HG03060 (cell line): ENCODE results near the gene PLAAT4.
A peak's percentile ranks its signal among the peaks of the same experiment; 100 is the strongest.
"Not testable (repeated sequence)": the region's sequence is repeated elsewhere in the genome, so short reads cannot be mapped to it uniquely, and the experiment has no call there.

ENCODE experiments used
- ATAC-seq: cut with Tn5 transposase; IDR thresholded peaks from one replicate; pipeline ENCODE4 v1.9.1; 2021; ENCODE audit warnings: low read depth, moderate number of reproducible peaks; ENCODE audit not compliant: unreplicated experiment

Gene PLAAT4

GRCh38 chr11:63510360-63511047 is 26.1 kb upstream of the PLAAT4 start:
- ATAC-seq, result no peak

- ATAC-seq, result no peak
These were observed 25.4 kb upstream of the PLAAT4 start for GRCh38 chr11:63511048-63511748.

GRCh38 chr11:63512816-63513215 is 23.8 kb upstream of the PLAAT4 start:
- no peak for ATAC-seq

GRCh38 chr11:63516109-63516508 is 20.5 kb upstream of the PLAAT4 start:
- ATAC-seq, result no peak

- no peak for ATAC-seq
These were observed 19.5 kb upstream of the PLAAT4 start for GRCh38 chr11:63517156-63517555.

- ATAC-seq, result no peak
These were observed 18.1 kb upstream of the PLAAT4 start for GRCh38 chr11:63518548-63518947.

GRCh38 chr11:63520606-63521170 is 15.9 kb upstream of the PLAAT4 start:
- no peak for ATAC-seq

- no peak for ATAC-seq
These were observed 14.7 kb upstream of the PLAAT4 start for GRCh38 chr11:63521896-63522295.

- no peak for ATAC-seq
These were observed 13.5 kb upstream of the PLAAT4 start for GRCh38 chr11:63523151-63523550.

- ATAC-seq, result no peak
These were observed 8.9 kb upstream of the PLAAT4 start for GRCh38 chr11:63527667-63528066.

- not testable (repeated sequence) for ATAC-seq
These were observed 8.5 kb upstream of the PLAAT4 start for GRCh38 chr11:63528156-63528555.

GRCh38 chr11:63528729-63529278 is 7.8 kb upstream of the PLAAT4 start:
- not testable (repeated sequence) for ATAC-seq

- ATAC-seq, result not testable (repeated sequence)
These were observed 7.2 kb upstream of the PLAAT4 start for GRCh38 chr11:63529373-63529772.

GRCh38 chr11:63530021-63530420 is 6.6 kb upstream of the PLAAT4 start:
- no peak for ATAC-seq

GRCh38 chr11:63531074-63531792 is 5.4 kb upstream of the PLAAT4 start:
- ATAC-seq, result peak; percentile 90

GRCh38 chr11:63532117-63532516 is 4.5 kb upstream of the PLAAT4 start:
- no peak for ATAC-seq

GRCh38 chr11:63532799-63533475 is 3.7 kb upstream of the PLAAT4 start:
- no peak for ATAC-seq

GRCh38 chr11:63534076-63534475 is 2.5 kb upstream of the PLAAT4 start:
- ATAC-seq, result no peak

- no peak for ATAC-seq
These were observed 1.6 kb upstream of the PLAAT4 start for GRCh38 chr11:63534895-63535461.

- ATAC-seq, result no peak
These were observed 874 bp upstream of the PLAAT4 start for GRCh38 chr11:63535734-63536133.
